WTC11 (cell line): Measurements from ENCODE around the gene LCNL1.

ENCODE experiments used
- AFF4 ChIP-seq: sonication (generic); formaldehyde crosslinking; IDR thresholded peaks from 2 replicates; pipeline ENCODE4 v1.8.1; 2023; ENCODE audit warnings: mild to moderate bottlenecking, missing genetic modification reagents, borderline replicate concordance
- AR ChIP-seq: fragments of 250-450 bp; sonication (Bioruptor Pico); IDR thresholded peaks from 2 replicates; pipeline ENCODE4 v1.9.0; 2021; ENCODE audit warnings: mild to moderate bottlenecking
- CREM ChIP-seq: sonication (generic); formaldehyde crosslinking; IDR thresholded peaks from 2 replicates; pipeline ENCODE4 v1.8.1; 2022; ENCODE audit warnings: mild to moderate bottlenecking, missing genetic modification reagents, moderate library complexity
- CTCF ChIP-seq: fragments of 200-600 bp; IDR thresholded peaks from 2 replicates; pipeline ENCODE4 v1.8.0; 2022; ENCODE audit warnings: antibody characterized with exemption
- ETV6 ChIP-seq: sonication (generic); formaldehyde crosslinking; IDR thresholded peaks from 2 replicates; pipeline ENCODE4 v1.8.1; 2022; ENCODE audit warnings: mild to moderate bottlenecking, missing genetic modification reagents
- MAX ChIP-seq: sonication (generic); formaldehyde crosslinking; IDR thresholded peaks from 2 replicates; pipeline ENCODE4 v1.8.0; 2022; ENCODE audit warnings: mild to moderate bottlenecking, missing genetic modification reagents
- MLX ChIP-seq: sonication (generic); formaldehyde crosslinking; IDR thresholded peaks from 2 replicates; pipeline ENCODE4 v1.8.1; 2023; ENCODE audit warnings: mild to moderate bottlenecking, missing genetic modification reagents, moderate library complexity
- NFYB ChIP-seq: sonication (generic); formaldehyde crosslinking; conservative IDR thresholded peaks from 2 replicates; pipeline ENCODE4 v1.8.0; 2022; ENCODE audit warnings: low read depth, missing genetic modification reagents
- SP1 ChIP-seq: sonication (generic); formaldehyde crosslinking; conservative IDR thresholded peaks from 2 replicates; pipeline ENCODE4 v1.8.1; 2022; ENCODE audit warnings: missing genetic modification reagents
- ZNF317 ChIP-seq: sonication (generic); formaldehyde crosslinking; IDR thresholded peaks from 2 replicates; pipeline ENCODE4 v1.8.1; 2023; ENCODE audit warnings: low read depth, mild to moderate bottlenecking, moderate library complexity, missing genetic modification reagents, borderline replicate concordance
- ZNF423 ChIP-seq: fragments of 250-450 bp; sonication (Bioruptor Pico); IDR thresholded peaks from 2 replicates; pipeline ENCODE4 v2.1.2; 2022; ENCODE audit warnings: mild to moderate bottlenecking, moderate library complexity
- TF ChIP-seq, protein P1 (sequence below): sonication (generic); formaldehyde crosslinking; IDR thresholded peaks from 2 replicates; pipeline ENCODE4 v1.8.0; 2023; ENCODE audit warnings: mild to moderate bottlenecking, missing genetic modification reagents
- TF ChIP-seq, protein P2 (sequence below): fragments of 250-450 bp; sonication (Bioruptor Pico); IDR thresholded peaks from 2 replicates; pipeline ENCODE4 v2.1.2; 2022; ENCODE audit warnings: mild to moderate bottlenecking, moderate library complexity

DNA sequence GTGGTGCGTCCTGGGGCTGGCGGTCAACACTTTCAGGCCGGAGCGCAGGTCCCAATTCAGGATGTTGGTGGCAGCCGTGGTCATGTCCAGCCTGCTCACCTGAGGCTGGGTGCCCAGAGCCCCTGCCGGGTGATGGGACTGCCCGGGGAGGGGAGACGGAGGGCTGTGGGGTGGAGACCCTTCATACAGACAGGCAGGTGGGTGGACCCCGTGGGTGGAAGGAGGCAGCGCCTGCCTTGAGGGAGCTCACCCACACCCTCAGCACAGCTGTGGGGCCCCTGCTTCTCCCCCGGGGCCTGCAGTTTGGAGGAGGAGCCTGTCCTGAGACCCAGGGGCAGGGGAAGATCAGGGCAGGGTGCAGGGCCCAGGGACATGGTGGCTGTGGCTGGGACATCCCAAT lies 12.4 kb upstream of the LCNL1 start:
- TF ChIP-seq MAX (CRISPR knock-in tag) (no peak), NFYB (no peak), CTCF (no peak), CREM (CRISPR knock-in tag) (no peak), AR (CRISPR knock-in tag) (no peak), ZNF317 (no peak), ZNF423 (no peak), MLX (no peak), AFF4 (CRISPR knock-in tag) (no peak), ETV6 (CRISPR knock-in tag) (no peak), SP1 (CRISPR knock-in tag) (no peak)
- TF ChIP-seq, protein P1, sequence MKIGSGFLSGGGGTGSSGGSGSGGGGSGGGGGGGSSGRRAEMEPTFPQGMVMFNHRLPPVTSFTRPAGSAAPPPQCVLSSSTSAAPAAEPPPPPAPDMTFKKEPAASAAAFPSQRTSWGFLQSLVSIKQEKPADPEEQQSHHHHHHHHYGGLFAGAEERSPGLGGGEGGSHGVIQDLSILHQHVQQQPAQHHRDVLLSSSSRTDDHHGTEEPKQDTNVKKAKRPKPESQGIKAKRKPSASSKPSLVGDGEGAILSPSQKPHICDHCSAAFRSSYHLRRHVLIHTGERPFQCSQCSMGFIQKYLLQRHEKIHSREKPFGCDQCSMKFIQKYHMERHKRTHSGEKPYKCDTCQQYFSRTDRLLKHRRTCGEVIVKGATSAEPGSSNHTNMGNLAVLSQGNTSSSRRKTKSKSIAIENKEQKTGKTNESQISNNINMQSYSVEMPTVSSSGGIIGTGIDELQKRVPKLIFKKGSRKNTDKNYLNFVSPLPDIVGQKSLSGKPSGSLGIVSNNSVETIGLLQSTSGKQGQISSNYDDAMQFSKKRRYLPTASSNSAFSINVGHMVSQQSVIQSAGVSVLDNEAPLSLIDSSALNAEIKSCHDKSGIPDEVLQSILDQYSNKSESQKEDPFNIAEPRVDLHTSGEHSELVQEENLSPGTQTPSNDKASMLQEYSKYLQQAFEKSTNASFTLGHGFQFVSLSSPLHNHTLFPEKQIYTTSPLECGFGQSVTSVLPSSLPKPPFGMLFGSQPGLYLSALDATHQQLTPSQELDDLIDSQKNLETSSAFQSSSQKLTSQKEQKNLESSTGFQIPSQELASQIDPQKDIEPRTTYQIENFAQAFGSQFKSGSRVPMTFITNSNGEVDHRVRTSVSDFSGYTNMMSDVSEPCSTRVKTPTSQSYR (CRISPR knock-in tag) = no peak
- TF ChIP-seq, protein P2, sequence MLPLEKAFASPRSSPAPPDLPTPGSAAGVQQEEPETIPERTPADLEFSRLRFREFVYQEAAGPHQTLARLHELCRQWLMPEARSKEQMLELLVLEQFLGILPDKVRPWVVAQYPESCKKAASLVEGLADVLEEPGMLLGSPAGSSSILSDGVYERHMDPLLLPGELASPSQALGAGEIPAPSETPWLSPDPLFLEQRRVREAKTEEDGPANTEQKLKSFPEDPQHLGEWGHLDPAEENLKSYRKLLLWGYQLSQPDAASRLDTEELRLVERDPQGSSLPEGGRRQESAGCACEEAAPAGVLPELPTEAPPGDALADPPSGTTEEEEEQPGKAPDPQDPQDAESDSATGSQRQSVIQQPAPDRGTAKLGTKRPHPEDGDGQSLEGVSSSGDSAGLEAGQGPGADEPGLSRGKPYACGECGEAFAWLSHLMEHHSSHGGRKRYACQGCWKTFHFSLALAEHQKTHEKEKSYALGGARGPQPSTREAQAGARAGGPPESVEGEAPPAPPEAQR (CRISPR knock-in tag) = no peak
